Left colon (tissue), 2 donors: ENCODE measurements around the gene FLVCR2. TPM values are rescaled to one million over a fixed set of nuclear protein-coding genes. Genes with fewer than 3 reads are reported as not detected.

Source experiments
- ATAC-seq: fragments of 200-7000 bp; cut with Tn5 transposase; one replicate; pipeline ENCODE4 v1.9.1; 2020; ENCODE audit warnings: mild to moderate bottlenecking, moderate library complexity
- DNase-seq, 2 donors: peaks; one replicate each; pipeline ENCODE4 v3.0.0-alpha.2; 2020
- intact Hi-C, 2 donors: fragments of 100-400 bp; cut with DNase I in 1 of 2; cut with micrococcal nuclease in 1 of 2; formaldehyde crosslinking; loops; one replicate each; pipeline versions ENCODE4 v1.11.2 to v1.14.0; 2022; cut with DNase I, micrococcal nuclease
- total RNA-seq, 2 donors: library from RNA; stranded (reverse); fragmentation: NEBNext Ultra II Directional; extraction: Animal tissue kit (Norgen Biotek cat#: 25700); gene quantifications; one replicate each; pipeline ENCODE4 v1.2.1, GENCODE V29; 2021
- donor health status: DM: no; HTN: no; CAD: no.
- donor health status: DM: yes; HTN: yes; CAD: no.

Gene FLVCR2
- total RNA-seq, 2 donors from 2014 or later = 19.8 to 42.1 TPM

DNA sequence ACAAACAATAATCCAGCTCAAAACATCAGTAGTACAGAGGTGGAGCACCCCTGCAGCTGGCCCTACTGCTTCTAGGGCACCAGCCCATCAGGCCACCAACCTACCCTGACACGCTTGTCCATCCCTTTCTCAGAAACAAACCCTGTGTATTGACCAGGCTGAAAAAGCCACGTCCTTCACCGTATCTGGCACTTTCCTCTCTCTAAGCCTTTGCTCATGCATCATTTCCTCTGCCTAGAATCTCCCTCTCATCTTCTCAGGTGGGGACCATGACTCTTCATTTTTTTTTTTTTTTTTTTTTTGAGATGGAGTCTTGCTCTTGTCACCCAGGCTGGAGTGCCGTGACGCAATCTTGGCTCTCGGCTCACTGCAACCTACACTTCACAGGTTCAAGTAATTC lies 25.3 kb upstream of the FLVCR2 start:
- intact Hi-C loops = no loop called here
- no peak for ATAC-seq
- no peak for DNase-seq

- no peak for ATAC-seq
- intact Hi-C loops = no loop called here
- DNase-seq = no peak
Measured at GRCh38 chr14:75553761-75554364, 24.6 kb upstream of the FLVCR2 start.

DNA sequence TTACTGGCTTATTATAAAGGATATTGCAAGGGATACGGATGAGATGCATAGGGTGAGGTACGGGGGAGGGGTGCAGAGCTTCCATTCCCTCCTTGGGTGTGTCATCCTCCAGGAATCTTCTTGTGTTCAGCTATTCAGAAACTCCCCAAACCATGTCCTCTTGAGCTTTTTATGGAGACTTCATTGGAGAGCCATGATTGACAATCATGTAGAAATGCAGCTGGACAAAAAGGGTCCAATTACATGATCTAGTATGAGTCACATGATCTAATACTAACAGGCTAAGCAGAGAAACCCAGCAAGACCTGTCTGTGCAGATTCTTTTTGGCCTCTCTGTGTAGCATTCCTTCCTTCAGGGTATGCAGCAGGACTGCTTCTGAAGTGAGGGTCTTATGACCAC lies 23.9 kb upstream of the FLVCR2 start:
- DNase-seq (no peak), ATAC-seq (no peak)
- intact Hi-C loops = no loop called here

DNA sequence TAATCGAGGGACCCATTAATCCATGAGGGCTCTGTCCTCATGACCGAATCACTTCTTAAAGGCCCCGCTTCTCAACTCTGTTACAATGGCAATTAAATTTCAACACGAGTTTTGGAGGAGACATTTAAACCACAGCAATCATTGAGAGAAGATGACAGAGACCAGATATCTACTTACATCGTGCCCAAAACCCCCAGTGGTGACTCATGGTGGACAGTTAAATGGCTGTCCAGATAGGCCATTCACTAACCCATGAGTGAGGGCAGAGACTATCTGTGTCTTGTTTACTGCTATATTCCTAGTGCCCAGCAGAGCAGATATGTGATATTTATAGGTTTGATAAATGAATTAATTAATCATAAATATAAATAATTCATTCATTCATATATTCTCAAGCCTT lies 20.0 kb upstream of the FLVCR2 start:
- ATAC-seq (no peak), DNase-seq (no peak)
- intact Hi-C loops = no loop called here

- intact Hi-C loops = no loop called here
- ATAC-seq = no peak
- no peak for DNase-seq
Measured at GRCh38 chr14:75559045-75559444, 19.4 kb upstream of the FLVCR2 start.

GRCh38 chr14:75559451-75560222 lies 18.8 kb upstream of the FLVCR2 start:
- intact Hi-C loops = no loop called here
- ATAC-seq (no peak), DNase-seq (no peak)

- peak; percentile 67 to 81 for DNase-seq
- ATAC-seq = peak; percentile 100
- intact Hi-C loops = no loop called here
Measured at GRCh38 chr14:75561013-75561432, 17.4 kb upstream of the FLVCR2 start.

DNA sequence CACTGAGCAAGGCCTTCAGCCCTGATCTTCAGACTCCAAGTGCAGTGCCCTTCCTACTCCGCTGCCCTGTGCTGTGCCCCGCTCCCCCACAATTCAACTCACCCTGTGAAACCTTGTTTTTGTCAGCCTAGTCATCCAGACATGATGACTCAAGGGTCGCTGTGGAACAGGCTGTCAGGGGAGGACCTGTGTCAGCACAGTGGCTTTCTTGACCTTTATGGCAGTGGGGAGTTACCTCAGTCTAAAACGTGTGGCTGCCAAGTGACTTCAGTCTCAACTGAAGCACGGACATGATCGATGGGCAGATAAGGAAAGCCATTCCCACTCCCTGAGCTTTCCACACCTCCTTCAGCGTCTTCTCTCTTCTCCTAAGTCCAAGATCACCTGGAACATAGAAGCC lies 16.3 kb upstream of the FLVCR2 start:
- intact Hi-C loops = no loop called here
- DNase-seq (no peak), ATAC-seq (no peak)

GRCh38 chr14:75562489-75562888 lies 15.9 kb upstream of the FLVCR2 start:
- DNase-seq (no peak), ATAC-seq (no peak)
- intact Hi-C loops = no loop called here

DNA sequence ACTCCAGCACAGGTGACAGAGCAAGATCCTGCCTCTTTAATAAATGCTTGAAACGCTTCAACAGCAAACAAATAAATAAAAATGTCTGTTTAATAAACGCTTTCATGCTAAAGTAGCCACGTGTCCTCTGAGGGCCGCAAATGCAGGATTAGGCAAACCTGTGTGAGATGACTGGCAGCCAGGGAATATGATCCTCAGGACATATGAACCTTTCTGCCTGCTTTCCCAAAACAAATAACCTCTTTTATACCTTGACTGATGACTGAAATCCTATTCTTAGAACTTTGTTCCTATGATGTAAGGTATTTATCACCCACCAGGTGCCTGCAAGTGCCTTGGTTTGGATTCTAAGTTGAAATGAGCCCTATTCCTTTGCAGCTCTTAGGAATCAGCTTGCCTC lies 14.5 kb upstream of the FLVCR2 start:
- ATAC-seq = no peak
- DNase-seq = no peak
- intact Hi-C loops = no loop called here

- intact Hi-C loops = no loop called here
- ATAC-seq (no peak), DNase-seq (no peak)
Measured at GRCh38 chr14:75565056-75565455, 13.4 kb upstream of the FLVCR2 start.

DNA sequence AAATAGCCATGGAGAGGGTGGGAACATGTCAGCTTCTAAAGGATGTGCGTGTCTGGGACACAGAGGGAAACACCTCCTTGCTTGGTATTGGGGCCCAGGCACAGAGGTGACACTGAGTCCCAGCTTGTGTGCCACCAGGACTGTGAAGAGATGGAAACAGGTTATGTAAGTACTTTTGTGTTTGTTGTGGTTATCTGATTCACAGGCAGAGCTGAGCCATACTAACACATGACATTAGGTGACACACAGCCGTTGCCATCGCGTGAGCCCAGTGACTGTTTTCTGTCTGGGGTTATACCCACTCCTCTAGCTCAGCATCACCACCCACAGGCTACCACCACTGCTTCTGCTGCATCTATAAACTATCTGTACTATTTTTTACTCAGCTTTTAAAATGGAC lies 12.1 kb upstream of the FLVCR2 start:
- DNase-seq (no peak), ATAC-seq (no peak)
- intact Hi-C loops = no loop called here

GRCh38 chr14:75566752-75567151 lies 11.7 kb upstream of the FLVCR2 start:
- intact Hi-C loops = no loop called here
- ATAC-seq = no peak
- no peak for DNase-seq

- DNase-seq = no peak
- intact Hi-C loops = no loop called here
- ATAC-seq = no peak
Measured at GRCh38 chr14:75568140-75568539, 10.3 kb upstream of the FLVCR2 start.

- no peak for DNase-seq
- intact Hi-C loops = no loop called here
- no peak for ATAC-seq
Measured at GRCh38 chr14:75568791-75569190, 9.6 kb upstream of the FLVCR2 start.

GRCh38 chr14:75570797-75571196 lies 7.6 kb upstream of the FLVCR2 start:
- ATAC-seq = no peak
- intact Hi-C loops = no loop called here
- DNase-seq = no peak

GRCh38 chr14:75572104-75572503 lies 6.3 kb upstream of the FLVCR2 start:
- no peak for DNase-seq
- no peak for ATAC-seq
- intact Hi-C loops = no loop called here

- no peak for DNase-seq
- intact Hi-C loops = loop anchor here in 1 of 2 donors (5.0 kb wide), 1 partner anchor 75 kb away; no protein-coding TSS in a partner anchor
- no peak for ATAC-seq
Measured at GRCh38 chr14:75577090-75577489, 1.3 kb upstream of the FLVCR2 start.

GRCh38 chr14:75577729-75578101 lies 705 bp upstream of the FLVCR2 start:
- ATAC-seq (peak; percentile 72), DNase-seq (peak; percentile 85 to 92)
- intact Hi-C loops = loop anchor here (2.0 to 5.0 kb wide), 2 partner anchors 75 to 77 kb away; no protein-coding TSS in a partner anchor

GRCh38 chr14:75578786-75579337 lies 442 bp downstream of the FLVCR2 start:
- peak; percentile 27 to 36 for DNase-seq
- intact Hi-C loops = loop anchor here (2.0 to 5.0 kb wide), 2 partner anchors 73 to 76 kb away; no protein-coding TSS in a partner anchor
- peak; percentile 64 for ATAC-seq
